Activated gamma-delta T cell (primary cell): Measurements from ENCODE around the gene SAMD14.
A peak's percentile ranks its signal among the peaks of the same experiment; 100 is the strongest.

Source experiments
- DNase-seq: peaks from one replicate; lab custom pipeline; 2025; lab: John Stamatoyannopoulos, UW

SAMD14 gene

DNA sequence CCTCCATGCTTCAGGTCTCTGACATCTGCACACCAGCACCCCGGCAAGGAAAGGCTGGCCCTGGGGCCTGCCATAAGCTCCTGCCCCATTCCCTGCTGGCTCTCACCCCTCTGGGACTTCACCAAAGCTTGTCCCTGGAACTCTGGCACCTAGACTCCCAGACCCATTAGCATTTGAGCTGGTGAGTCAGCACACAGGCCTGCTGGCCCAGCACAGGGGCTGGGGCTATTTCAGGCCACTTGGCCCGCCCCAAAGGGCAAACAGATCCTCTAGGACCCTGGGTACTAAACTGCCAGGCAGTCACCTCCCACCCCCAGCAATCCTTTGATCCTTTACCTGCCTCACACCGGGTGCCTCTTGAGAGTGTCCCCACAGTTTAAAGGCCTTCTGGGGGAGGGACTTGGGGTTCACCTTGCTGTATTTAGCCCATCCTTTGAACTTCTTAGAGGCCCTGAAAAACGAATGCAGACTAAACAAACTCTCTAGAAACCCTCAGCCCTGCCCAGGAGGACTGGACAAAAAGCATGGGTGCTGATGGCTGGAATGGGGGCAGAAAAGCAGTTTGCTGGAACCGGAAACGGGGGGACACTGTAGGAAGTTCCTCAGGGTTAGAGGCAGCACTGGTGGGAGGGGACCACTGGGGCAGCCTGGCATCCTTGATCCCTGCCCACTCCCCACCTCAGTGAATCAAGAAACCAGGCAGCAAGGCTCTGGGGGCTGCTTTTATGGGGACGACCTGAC, 3.2 kb upstream of the SAMD14 start:
- DNase-seq = no peak

DNA sequence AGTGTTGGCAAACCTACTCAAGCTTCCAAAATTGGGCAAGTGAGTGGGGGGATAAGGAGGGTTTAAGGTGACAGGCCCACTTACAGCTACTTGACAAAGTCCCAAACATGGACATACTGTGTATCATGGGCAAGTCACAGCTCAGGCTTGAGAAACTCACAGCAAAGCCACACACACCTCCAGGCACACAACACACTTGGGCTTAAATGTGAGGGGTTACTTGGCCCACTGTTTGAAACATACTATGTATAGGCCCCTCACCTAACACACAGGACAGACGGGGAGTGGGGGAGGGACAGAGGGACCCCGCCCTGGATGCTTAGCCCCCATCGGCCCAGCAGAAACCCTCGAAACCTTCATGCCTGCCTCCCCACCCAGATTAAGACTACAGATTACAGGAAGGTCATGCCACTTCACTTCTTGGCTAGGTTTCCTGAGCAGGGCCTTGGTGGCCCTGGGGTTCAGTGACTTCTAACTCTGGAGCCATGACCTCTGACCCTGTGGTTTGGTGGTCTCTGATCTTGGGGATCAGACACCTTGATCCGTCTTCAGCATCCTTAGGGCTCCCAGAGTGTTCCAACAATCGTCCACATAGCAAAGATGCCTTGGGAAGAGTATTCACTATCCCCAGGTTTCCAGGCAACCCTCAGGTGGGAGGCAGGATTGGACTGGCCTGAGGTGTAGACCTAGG, 2.3 kb upstream of the SAMD14 start:
- no peak for DNase-seq

DNA sequence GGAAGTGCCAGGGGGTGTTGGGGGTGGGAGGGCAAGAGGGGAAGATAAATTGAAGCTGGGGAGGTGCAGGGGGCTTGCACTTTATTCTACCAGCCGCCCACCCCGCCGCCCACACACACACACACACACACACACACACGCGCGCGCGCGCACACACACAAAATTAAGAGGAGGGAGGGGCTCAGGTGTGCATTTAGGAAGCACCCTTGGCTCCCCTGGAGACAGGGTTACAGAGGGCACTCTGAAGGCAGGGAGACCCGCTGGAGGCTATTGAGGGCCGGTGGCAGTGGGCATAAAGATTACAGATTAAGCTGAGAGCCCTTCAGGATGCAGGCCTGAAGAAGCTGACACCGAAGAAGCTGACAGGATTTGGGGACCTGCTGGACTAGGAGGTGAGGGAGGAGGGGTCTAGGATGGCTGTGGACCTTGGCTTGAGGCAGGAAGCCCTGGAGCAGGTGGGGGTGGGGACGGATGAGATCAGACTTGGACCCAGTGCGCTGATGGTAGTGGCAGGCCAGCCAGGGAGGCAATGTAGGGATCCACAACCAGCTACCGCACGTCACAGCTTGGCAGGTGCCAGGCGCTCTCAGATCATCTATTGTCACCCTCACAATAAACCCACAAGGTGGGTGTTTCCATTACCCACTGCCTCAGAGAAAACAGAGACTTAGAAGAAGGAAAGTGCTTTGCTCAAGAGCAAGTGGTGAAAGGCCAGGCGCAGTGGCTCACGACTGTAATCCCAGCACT, 772 bp upstream of the SAMD14 start:
- DNase-seq = no peak

- no peak for DNase-seq
These were observed 620 bp downstream of the SAMD14 start for GRCh38 chr17:50129353-50129727.

DNA sequence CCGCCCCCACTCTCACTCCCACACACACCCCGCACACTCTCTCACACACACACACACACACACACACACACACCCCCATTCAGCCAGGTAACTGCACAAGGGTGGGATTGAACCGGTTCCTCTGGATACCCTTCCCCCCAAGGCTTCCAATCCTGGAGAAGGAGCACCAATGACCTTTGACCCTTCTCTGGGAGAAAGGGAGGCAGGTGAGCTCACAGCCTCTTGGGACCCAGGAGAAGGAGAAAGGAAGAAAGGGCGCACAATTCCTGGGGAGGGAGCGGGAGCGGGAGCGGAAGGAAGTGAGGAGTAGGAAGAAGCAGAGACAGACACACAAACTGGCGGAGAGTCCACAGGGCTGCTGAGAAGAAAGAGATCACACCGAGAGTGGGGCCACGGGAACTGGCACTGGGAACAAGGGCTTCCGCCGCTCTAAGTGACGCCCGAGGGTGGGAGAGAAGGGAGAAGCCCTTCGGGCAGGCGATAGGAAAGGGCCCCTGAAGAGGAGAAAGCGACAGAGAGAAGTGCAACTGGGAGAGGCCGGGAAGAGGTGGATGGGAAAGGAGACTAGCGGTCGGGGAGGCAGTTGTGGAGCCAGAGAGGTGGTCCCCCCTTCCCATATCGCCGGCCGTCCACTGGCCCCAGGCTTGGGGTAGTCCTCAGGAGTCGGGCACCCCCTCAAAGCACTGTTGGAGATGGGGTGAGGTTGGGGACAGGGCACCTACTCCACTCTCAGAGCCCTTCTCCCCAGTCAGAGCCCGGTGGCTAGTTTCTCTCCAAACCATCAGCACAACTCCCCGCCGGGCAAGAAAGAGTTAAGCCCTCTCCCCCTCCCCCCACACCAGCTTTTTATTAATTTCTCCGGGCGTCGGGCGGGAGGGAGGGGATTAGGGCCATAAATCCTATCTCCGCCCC, 1.3 kb downstream of the SAMD14 start:
- DNase-seq = no peak

- no peak for DNase-seq
These were observed 2.1 kb downstream of the SAMD14 start for GRCh38 chr17:50127697-50128361.

DNA sequence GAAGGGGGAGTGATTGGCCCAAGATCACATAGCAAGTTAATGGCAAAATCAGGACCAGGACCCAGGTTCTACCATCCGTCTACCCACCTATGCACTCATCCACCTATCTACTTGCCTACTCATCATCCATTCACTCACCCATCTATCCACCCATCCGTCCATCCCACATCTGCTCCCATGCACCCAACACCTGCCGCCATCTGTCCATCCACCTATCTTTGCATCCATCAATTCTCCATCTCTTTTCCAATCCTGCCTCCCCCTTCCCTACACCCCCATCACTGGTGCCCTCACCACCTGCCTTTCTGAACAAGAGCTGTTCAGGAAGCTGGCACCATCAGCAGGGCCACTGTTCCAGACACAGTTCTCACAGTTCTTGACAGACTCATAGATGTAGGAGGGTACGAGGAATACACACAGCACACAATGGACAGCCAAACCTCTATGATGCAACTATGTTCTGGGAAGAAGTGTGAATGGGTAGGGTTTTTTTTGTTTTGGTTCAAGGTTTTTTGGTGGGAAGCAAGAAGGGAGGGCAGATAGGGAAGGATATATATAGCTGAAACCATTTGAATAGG, 4.5 kb downstream of the SAMD14 start:
- DNase-seq = no peak

DNA sequence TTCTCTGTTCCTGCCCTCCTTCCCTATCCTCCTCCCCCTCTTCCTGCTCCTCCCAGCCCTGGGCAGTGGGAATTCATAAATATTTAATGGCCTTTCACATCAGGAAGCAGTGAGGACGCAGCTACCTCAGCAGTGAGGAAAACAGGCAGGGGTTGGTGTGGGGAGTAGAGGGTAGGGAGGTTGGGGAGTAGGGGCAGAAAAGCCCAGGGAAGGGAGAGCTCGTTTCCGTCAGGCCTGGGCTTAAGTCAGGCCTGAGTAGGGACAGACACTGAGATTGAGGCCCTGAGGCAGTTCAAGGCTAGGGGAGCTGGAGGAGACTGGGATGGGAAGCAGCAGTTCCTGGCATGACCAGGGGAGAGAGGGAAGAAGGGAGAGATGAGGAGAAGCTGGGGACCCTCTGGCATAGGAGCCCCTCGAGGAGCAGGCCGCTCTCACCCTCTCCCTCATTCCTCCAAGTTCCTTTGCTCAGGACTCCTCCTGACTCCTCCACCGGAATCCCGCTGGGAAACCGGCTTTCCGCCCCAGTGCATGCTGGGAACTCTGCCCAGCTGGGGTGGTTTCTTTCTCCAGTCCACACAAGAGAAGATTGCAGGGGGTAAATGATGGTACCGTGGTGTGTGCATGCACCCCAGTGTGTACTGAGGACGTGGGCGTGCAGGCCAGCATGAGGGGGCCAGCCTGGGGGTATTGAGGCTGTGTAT, 6.2 kb downstream of the SAMD14 start:
- DNase-seq = no peak

DNA sequence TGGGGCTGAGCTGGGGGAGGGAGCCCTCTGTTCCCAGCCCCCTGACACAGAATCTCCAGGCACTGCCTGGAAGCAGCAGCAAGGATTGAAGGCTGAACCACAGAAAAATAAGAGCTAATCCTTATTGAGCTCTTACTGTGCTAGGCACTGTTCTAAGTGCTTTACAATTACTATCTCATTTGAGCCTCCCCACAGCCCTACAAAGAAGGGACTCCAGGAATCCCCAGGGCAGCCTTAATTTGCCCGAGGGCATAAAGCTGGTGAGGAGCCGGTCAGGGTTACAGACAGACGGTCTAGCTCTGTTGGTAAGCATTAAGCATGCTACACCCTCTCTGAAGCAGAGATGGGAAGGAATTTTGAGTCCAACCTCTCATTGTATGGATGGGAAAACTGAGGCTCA, 7.0 kb downstream of the SAMD14 start:
- DNase-seq = no peak

DNA sequence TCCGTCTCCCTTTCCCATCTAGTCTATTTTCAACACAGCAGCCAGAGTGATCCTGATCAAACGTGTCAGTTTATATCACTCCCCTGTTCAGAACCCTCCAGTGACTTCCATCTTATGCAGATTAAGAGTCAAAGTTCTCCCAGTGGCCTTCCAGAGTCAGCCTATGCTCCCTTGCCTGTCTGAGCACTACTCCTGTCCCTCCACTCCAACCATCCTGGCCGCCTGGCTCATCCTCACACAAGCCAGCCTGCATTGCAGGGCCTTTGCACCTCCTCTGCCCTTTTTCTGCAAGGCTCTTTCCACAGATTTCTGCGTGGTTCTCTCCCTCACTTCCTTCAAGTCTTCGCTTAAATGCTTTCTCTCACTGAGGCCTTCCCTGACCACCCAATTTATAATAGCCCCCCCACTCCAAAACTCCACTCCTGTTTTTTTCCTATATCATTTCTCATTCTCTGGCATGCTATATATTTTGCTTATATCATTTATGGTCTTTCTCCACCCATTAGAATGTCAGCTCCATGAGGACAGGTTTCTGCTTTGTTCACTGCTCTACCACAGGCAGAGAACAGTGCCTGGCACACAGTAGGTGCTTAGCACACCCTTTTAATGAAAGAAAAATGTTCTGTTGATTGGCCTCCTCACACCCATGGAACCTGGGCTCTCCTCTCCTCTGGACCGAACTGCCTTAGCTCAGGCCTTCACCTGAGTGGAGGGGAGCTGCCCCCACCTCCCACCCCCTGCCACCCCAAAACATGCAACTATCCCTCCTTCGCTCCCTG, 9.3 kb downstream of the SAMD14 start:
- DNase-seq = no peak

DNA sequence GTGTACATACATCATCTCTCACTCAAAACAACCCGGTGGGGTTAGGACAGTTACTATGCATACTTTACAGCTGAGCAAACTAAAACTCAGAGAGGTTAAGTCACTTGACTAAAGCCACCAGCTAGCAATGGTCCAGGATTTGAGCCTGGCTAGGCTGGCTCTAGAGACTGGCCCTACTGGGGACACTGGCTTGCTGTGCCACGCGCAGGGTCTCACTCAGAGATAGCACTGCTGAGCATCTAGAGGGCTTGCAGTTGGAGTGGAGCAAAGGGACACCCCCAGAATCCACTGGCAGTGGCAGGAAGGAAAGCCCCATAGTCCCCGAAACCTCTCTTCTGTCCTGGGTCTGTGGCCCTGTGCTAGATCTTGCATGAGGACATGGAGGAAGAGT, 11.1 kb downstream of the SAMD14 start:
- DNase-seq = no peak

GRCh38 chr17:50118076-50118827, 11.7 kb downstream of the SAMD14 start:
- DNase-seq = no peak

GRCh38 chr17:50117202-50118051, 12.5 kb downstream of the SAMD14 start:
- DNase-seq = peak; percentile 32

DNA sequence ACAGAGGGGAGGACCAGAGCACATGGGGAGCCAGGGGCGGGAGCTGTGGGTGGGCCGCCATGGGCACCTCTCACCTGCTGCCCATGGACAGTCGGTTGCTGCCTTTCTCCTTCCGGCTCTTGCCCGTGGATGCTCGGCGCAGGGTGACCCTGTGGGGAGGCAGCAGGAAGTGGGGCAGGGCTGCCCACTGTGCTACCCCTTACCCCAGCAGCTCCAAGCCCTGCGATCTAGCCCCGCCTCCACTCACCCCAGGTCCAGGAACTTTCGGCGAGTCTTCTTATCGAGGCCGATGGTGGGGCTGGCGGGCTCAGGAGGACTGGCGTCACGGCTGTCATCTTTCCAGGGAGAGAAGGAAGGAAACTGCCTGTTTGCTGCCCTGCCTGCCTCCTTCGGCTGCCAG, 14.2 kb downstream of the SAMD14 start:
- DNase-seq = no peak

DNA sequence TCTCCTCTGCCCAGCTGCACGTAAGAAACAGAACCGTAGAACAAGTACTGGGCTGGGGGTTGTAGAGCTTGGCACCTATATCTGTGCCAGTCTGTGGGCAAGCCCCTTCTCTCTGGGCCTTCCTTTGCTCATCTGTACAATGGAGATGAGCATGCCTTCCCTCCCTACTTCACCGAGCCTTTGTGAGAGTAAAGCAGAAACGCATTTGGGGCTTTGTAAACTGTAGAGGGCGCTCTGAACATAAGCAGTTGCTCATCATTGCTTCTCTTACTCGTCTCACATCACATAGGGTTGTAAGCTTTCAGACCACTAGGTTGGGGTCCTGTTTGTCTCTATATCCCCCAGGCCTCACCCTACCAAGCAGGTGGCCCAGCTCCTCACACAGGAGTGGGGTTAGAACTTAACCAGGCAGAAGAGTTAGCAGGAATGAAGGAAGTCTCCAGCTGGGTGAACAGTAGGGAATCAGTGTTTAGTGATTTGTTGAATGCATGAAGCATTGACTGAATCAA, 15.1 kb downstream of the SAMD14 start:
- no peak for DNase-seq

DNA sequence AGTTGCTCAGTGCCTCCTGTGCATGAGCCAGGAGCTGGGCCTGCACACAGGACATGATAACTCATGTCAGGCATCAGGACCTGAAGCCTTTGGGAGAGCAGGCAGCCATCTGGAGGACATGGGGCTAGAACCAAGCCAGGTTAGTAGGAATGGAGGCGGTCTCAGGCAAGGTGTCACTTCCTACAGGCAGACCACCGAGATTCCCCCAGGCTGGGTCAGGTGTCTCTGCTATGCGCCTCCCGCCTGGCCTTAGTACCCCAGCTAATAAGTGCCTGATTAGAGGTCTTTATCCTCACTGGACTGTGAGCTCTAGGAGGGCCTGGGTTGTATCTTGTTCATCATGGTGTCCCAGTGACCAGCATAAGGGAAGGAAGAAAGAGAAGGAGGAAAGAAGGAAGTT, 15.6 kb downstream of the SAMD14 start:
- DNase-seq = no peak

DNA sequence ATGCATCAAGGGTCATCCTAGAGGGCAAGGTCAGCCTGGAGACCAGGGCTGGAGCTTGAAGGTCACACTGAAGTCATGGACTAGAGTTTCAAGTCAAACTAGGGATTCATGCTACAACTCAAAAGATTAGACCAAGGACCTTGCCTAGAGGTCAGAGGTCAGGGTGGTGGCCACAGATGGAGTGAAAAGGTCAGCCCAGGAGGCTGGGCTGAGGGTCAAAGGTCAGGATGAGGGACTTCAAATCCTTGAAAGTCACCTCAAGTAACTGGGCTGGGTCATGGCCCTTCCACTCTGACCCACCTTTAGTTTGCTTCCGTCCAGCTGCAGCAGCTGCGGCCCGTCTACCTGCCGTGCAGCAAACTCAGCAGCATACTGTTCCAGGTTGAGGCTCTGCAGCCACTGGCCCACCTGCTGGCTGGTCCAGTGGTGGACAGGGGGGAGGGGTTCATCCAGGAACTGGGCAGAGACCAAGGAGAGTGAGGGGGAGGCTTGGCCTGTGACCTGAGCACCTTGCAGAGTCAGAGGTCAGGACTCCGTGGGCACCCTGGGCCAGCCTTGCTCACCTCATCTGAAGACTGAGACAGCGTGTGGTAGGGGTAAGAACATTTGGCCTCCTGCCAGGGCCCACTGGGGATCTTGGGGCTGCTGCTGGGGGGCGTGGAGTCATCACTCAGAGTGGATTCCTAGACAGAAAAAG, 16.2 kb downstream of the SAMD14 start:
- no peak for DNase-seq
